Subcutaneous abdominal adipose tissue (tissue), 5 donors: ENCODE measurements around the gene DBN1.

Source experiments
- H3K27ac ChIP-seq: one replicate; pipeline ENCODE4 v1.7.0; 2013; ENCODE audit warnings: low read depth, mild to moderate bottlenecking, inconsistent platforms, low read length, moderate library complexity
- H3K27me3 ChIP-seq, 5 donors: one replicate each; pipeline ENCODE4 v1.7.0; 2013; ENCODE audit warnings: low read length in 5 of 5, inconsistent platforms in 1 of 5; ENCODE audit not compliant: control insufficient read depth in 5 of 5, insufficient read depth in 4 of 5
- H3K36me3 ChIP-seq, 5 donors: one replicate each; pipeline ENCODE4 v1.7.0; 2013; ENCODE audit warnings: low read length in 5 of 5; ENCODE audit not compliant: control insufficient read depth in 5 of 5, insufficient read depth in 5 of 5
- H3K4me1 ChIP-seq, 5 donors: one replicate each; pipeline ENCODE4 v1.7.0; 2013; ENCODE audit warnings: low read length in 5 of 5, mild to moderate bottlenecking in 3 of 5, moderate library complexity in 1 of 5; ENCODE audit not compliant: control insufficient read depth in 5 of 5, insufficient read depth in 5 of 5
- H3K4me3 ChIP-seq, 5 donors: one replicate each; pipeline ENCODE4 v1.7.0; 2013; ENCODE audit warnings: low read length in 5 of 5, low read depth in 1 of 5
- H3K9ac ChIP-seq, 5 donors: one replicate each; pipeline ENCODE4 v1.7.0; 2013; ENCODE audit warnings: low read length in 5 of 5, mild to moderate bottlenecking in 4 of 5, moderate library complexity in 3 of 5
- H3K9me3 ChIP-seq, 5 donors: one replicate each; pipeline ENCODE4 v1.7.0; 2013; ENCODE audit warnings: low read length in 5 of 5; ENCODE audit not compliant: control insufficient read depth in 5 of 5
- donor health status: healthy.
- donor health status: healthy.
- donor health status: healthy.
- donor health status: healthy.
- donor health status: healthy.

Gene DBN1

DNA sequence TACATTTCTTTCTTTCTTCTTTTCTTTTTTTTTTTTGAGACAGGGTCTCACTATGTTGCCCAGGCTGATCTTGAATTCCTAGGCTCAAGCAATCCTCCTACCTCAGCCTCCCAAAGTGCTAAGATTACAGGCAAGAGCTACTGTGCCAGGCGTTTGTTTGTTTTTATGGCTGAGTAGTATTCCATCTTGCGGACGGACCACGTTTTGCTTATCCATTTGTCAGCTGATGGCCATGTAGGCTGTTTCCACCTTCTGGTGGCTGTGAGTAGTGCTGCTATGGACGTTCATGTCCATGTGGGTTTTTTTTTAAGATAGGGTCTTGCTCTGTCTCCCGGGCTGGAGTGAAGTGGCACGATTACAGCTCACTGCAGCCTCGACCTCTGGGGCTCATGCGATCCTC, 33.7 kb upstream of the DBN1 start:
- Histone ChIP-seq H3K27me3 (no peaks in the 10 kb centered on the region), H3K27ac (no peak overlapping the region), H3K4me3 (no peak overlapping the region), H3K9ac (no peak overlapping the region), H3K36me3 (peaks cover 0 to 41% (median 18%) of the 10 kb centered on the region in 5 donors), H3K9me3 (no peaks in the 10 kb centered on the region), H3K4me1 (peaks cover 0 to 40% (median 13%) of the 10 kb centered on the region in 5 donors)

DNA sequence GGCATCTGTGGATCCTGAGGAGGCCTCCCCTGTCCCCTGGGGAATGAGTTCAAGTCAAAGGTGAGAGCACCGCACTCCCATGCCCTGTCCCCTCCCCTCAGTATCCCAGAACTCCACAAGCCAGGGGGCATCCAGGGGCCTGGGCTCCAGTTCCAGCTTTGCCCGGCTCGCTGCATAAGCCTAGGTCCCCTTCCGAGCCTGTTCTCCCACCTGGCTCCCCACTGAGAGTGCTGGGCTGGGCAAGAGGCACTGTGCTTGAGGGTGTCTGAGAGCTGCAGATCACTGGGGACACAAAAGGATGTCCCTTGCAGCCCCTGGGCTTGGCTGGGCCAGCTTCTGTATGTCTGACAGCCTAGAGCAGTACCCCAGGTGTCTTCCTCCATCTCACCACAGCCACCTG, 31.6 kb upstream of the DBN1 start:
- H3K9me3 ChIP-seq, result no peaks in the 10 kb centered on the region
- no peaks in the 10 kb centered on the region for H3K27me3 ChIP-seq
- no peak overlapping the region for H3K27ac ChIP-seq
- no peak overlapping the region for H3K9ac ChIP-seq
- peaks cover 2 to 40% (median 10%) of the 10 kb centered on the region in 5 donors for H3K4me1 ChIP-seq
- H3K4me3 ChIP-seq, result no peak overlapping the region
- peaks cover 0 to 24% (median 0%) of the 10 kb centered on the region in 5 donors for H3K36me3 ChIP-seq

DNA sequence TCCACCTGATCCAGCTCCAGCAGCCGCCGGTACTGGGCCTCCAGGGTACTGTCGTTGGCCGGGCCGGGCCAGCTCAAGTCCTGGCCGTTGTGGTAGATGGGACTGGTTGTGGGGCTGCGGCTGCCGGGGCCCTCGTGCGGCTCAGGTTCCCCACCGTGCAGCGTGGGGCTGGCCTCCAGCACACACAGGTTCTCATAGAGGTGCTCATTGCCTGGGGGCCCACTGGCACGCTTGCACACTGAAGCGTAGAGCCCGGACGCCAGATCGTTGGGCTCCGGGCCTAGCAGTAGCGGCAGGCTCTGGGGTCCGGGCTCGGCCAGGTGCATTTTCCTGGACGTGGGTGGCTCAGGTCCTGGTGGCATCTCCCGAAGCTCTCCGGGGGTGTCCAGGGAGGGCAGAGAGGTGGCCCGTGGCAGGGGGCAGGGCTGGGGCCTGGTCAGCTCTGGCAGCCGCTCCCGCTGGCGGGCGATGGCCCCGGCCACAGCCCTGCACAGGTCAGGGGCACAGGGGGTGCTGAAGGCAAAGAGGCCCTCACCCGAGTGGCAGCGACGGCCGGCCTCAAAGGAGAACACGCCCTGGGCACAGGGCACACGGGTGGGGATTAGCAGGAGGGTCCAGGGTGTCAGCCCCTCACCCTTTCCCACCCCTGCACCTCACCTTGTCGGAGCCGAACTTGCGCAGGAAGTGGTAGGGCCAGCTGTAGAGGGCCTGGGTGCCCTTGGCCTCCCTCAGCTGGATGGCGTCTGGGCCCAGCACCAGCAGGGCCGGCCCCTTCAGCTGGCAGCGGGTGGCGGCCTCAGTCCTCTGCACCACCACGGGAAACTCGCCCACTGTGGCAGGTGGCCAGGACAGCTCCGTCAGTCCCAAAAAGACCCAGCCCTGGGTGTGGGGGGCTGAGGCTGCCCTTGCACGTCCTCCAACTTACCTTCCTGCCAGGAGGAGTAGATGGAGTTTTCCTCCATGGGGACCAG, 30.9 kb upstream of the DBN1 start:
- no peaks in the 10 kb centered on the region for H3K27me3 ChIP-seq
- no peak overlapping the region for H3K27ac ChIP-seq
- peaks cover 0 to 24% (median 0%) of the 10 kb centered on the region in 5 donors for H3K36me3 ChIP-seq
- H3K9ac ChIP-seq, result no peak overlapping the region
- H3K9me3 ChIP-seq, result no peaks in the 10 kb centered on the region
- H3K4me1 ChIP-seq, result peaks cover 0 to 34% (median 6%) of the 10 kb centered on the region in 5 donors
- H3K4me3 ChIP-seq, result no peak overlapping the region

DNA sequence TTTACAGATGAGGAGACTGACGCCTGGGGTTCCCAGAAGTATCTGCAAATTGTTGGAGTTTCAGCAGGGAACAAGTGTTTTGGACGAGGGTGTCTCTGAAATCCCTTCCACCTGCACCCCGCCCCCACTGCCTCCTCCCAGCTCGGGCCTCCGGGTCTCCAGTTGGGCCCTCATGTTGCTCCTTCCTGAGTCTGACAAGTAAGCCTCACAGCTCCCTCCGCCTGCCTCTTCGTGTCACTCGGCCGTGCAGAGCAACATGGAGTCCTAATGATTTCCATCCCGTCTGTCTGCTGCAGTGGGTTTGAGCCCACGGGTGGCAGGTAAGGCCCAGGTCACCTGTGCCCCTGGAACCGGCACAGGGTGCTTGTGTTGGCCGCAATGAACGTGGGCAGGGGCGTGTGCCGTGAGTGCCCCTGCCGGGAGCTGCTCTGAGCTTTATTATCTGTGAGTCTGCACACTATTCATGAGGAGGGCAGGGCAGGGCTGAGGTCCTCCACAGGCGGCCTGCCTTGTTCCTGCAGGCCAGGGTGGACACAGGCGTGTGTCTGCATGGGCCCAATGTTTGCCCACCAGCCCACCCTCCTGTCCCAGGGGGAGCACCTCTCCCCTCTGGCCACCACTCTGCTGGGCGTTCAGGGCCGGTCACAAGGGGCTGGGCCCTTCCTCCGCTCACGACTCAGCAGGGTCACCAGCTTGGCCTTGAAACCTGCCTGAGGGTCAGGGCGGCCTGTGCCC, 30.1 kb upstream of the DBN1 start:
- Histone ChIP-seq H3K36me3 (peaks cover 0 to 24% (median 0%) of the 10 kb centered on the region in 5 donors), H3K9ac (no peak overlapping the region), H3K4me1 (peaks cover 0 to 26% (median 7%) of the 10 kb centered on the region in 5 donors), H3K27me3 (no peaks in the 10 kb centered on the region), H3K4me3 (no peak overlapping the region), H3K27ac (no peak overlapping the region), H3K9me3 (no peaks in the 10 kb centered on the region)

DNA sequence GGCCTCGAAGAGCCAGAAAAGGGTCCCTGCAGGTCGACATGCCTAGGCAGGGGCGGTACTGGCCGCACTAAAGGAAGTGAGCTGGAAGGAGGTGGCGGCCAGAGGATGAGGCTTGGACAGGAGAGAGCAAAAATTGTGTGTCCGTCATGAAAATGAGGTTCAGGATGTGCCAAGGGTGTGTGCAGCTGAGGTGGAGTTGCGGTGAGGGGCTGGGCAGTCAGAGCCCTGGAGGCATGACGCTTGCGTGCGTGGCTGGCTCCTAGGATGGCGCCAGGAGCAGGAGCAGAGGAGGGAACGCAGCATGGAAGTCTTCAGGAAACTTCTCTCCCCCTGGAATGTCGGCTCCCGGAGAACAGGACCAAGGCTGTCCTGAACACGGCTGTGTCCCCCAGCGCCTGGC, 29.5 kb upstream of the DBN1 start:
- H3K36me3 ChIP-seq, result peaks cover 0 to 24% (median 0%) of the 10 kb centered on the region in 5 donors
- no peak overlapping the region for H3K9ac ChIP-seq
- no peaks in the 10 kb centered on the region for H3K9me3 ChIP-seq
- no peaks in the 10 kb centered on the region for H3K27me3 ChIP-seq
- no peak overlapping the region for H3K4me3 ChIP-seq
- no peak overlapping the region for H3K27ac ChIP-seq
- H3K4me1 ChIP-seq, result peaks cover 2 to 27% (median 12%) of the 10 kb centered on the region in 5 donors

DNA sequence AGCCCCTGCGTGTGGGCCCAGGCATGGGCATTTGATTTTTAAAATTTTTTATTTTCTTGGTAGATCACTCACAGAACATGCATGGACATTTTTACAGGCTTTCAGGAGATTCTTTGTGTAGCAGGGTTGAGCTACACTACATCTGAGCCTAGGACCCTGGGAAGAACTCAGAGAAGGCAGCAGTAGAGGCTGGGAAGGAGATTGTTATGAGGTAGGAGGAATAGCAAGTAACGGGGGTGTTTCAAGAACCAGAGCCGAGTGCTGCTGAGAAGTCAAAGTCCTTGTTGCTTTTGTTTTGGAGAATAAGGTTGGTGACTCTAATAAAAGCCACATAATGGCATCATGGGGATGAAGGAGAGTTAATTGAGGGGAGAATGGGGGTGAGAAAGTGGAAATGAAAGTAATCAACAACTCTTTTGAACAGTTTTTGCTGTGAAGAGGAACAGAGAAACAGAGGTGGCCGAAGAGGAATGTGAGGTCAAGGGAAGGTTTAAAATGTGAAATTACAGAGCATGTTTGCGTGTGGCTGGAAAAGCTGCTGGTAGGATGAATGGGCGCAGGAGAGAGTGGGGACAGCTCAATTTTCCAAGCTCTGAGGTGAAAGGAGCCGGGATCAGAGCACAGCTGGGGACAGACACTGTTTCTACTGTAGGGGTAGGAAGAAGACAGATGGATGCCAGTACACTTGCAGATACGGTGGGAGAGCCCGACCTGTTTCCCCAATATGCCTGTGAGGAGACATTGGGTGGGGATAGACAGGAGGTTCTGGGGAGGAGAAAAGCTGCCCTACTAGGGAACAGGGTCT, 28.6 kb upstream of the DBN1 start:
- no peaks in the 10 kb centered on the region for H3K9me3 ChIP-seq
- H3K9ac ChIP-seq, result no peak overlapping the region
- no peak overlapping the region for H3K27ac ChIP-seq
- peaks cover 0 to 24% (median 0%) of the 10 kb centered on the region in 5 donors for H3K36me3 ChIP-seq
- H3K4me3 ChIP-seq, result no peak overlapping the region
- H3K27me3 ChIP-seq, result no peaks in the 10 kb centered on the region
- H3K4me1 ChIP-seq, result peaks cover 2 to 28% (median 14%) of the 10 kb centered on the region in 5 donors

DNA sequence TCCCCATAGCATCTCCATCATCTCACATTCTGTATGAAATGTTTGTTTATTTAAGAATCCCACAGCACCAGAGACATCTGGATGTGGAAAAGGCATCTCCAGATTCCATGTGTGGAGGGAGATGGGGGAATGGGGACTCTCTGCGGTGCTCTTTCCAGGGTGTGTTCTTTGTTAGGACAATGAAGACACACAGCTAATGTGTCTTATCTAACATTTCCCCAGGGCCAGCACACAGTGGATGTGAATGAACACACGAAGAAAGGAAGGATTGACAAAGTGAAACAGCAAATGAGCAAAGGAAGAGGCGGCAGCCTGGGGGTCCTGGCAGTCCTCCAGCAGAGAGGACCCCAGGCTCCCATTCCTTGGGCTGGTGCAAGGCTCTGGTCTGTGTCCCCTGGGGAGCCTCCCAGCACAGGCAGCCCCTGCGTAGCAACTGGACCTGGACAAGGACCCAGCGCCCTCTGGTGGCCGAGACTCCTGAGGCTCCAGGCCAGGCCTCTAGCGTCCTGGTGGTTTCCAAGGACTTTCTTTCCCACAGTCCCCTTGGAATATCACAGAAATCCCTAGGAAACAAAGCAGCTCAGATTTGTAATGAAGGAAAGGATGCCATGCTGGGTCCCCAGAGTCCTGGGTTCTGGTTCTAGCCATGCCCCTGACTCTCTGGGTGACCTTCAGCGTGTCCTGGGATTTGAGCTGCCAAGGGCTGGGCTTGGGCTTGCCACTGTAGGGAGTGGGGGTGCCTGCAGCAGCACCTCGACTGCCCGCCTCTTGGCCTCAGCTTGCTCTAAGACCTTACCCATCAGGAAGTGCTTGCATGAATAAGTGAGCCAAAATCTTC, 27.5 kb upstream of the DBN1 start:
- Histone ChIP-seq H3K4me1 (peaks cover 2 to 39% (median 22%) of the 10 kb centered on the region in 5 donors), H3K27ac (no peak overlapping the region), H3K4me3 (no peak overlapping the region), H3K9ac (no peak overlapping the region), H3K9me3 (no peaks in the 10 kb centered on the region), H3K27me3 (no peaks in the 10 kb centered on the region), H3K36me3 (peaks cover 0 to 24% (median 0%) of the 10 kb centered on the region in 5 donors)

DNA sequence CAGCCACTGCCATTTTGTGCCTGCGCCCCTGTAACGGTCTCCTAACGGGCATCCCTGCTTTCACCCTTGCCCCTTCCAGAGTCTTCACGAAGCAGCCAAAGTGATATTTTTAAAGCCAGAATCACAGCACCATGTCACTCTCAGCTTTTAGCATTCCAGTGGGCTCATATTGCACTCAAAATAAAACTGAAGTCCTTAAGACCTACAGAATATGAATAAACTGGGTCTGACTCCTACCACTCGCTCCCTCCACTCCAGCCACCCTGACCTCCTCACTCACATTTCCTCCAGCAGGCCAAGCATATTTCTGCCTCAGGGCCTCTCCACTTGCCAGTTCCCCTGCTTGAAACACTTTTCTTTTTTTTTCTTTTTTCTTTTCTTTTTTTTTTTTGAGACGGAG, 26.4 kb upstream of the DBN1 start:
- Histone ChIP-seq H3K9ac (no peak overlapping the region), H3K4me1 (peaks cover 2 to 49% (median 33%) of the 10 kb centered on the region in 5 donors), H3K36me3 (peaks cover 0 to 20% (median 0%) of the 10 kb centered on the region in 5 donors), H3K27me3 (no peaks in the 10 kb centered on the region), H3K9me3 (no peaks in the 10 kb centered on the region), H3K27ac (no peak overlapping the region), H3K4me3 (no peak overlapping the region)
